Stimulated activated naive CD8-positive, alpha-beta T cell treated with anti-CD3 and anti-CD28 coated beads, Interleukin-15, amount 100 ng/mL, for 72 hours (primary cell): ENCODE measurements around the gene OR6S1.
"Not testable (repeated sequence)": the region's sequence is repeated elsewhere in the genome, so short reads cannot be mapped to it uniquely, and the experiment has no call there.

Source experiments
- ATAC-seq: fragments of 150-1000 bp; cut with Tn5 transposase; 2 replicates; pipeline ENCODE4 v1.10.0; 2021; ENCODE audit warnings: mild to moderate bottlenecking, moderate library complexity
- DNase-seq, 2 donors: peaks; one replicate each; pipeline ENCODE4 v3.0.0; 2021 to 2022
- H3K27ac Mint-ChIP-seq, 2 donors: one replicate each; pipeline ENCODE4 v1.8.0; 2022; ENCODE audit warnings: mild to moderate bottlenecking in 2 of 2, mixed read lengths in 2 of 2, moderate library complexity in 2 of 2
- H3K27me3 Mint-ChIP-seq: one replicate; pipeline ENCODE4 v1.8.0; 2022; ENCODE audit warnings: mixed read lengths
- H3K4me1 Mint-ChIP-seq: one replicate; pipeline ENCODE4 v1.8.0; 2022; ENCODE audit warnings: mild to moderate bottlenecking, mixed read lengths
- H3K4me3 Mint-ChIP-seq, 2 donors: one replicate each; pipeline ENCODE4 v1.8.0; 2022; ENCODE audit warnings: mild to moderate bottlenecking in 2 of 2, mixed read lengths in 2 of 2, moderate library complexity in 1 of 2
- H3K9me3 Mint-ChIP-seq, 2 donors: one replicate each; pipeline ENCODE4 v1.8.0; 2022; ENCODE audit warnings: mixed read lengths in 2 of 2

OR6S1 gene

GRCh38 chr14:20610002-20610765 lies 31.3 kb downstream of the OR6S1 start:
- no peak overlapping the region for H3K4me3 Mint-ChIP-seq
- peak; percentile 24 for ATAC-seq
- DNase-seq, result peak; percentile 72 to 81
- peaks cover 14% of the 10 kb centered on the region for H3K4me1 Mint-ChIP-seq
- no peak overlapping the region for H3K27ac Mint-ChIP-seq
- no peaks in the 10 kb centered on the region for H3K27me3 Mint-ChIP-seq
- H3K9me3 Mint-ChIP-seq, result no peaks in the 10 kb centered on the region

DNA sequence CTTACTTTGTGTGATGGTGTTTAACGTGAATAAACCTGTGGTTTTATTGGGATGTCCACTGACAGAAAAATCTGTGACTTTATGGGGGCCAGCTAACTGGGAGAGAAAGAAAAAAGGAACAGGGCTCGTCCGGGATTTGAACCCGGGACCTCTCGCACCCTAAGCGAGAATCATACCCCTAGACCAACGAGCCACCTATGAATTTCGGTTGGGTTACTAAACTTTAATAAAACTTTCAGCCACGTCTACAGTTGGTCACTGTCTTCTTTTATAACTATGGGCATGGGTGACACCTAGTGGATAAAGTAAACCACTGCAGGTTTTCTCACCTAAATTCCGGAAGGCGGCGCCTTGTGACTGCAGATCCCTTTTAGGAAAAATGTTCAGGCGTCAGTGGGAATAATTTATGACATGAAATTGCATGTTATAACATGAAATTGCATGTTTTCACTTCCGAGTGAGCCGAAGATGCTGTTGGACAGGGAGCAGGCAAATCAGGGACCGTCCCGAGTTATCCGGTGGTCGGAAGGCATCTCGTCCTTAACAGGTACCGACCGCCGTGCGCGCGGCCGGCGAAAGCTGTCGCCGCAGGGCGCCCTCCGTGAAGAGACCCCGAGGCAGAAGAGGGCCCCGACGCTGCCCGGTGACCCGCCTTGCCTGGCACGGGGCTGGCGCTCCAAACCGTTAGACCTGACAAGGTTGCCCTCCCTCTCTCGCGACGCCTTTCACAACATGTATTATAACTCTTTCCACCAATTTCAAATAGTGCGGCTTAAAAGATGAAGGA lies 32.1 kb downstream of the OR6S1 start:
- Mint-ChIP-seq H3K27ac (no peak overlapping the region), H3K4me3 (no peak overlapping the region), H3K9me3 (no peaks in the 10 kb centered on the region), H3K27me3 (no peaks in the 10 kb centered on the region), H3K4me1 (peaks cover 7% of the 10 kb centered on the region)
- ATAC-seq, result peak; percentile 36
- peak; percentile 79 to 80 for DNase-seq

DNA sequence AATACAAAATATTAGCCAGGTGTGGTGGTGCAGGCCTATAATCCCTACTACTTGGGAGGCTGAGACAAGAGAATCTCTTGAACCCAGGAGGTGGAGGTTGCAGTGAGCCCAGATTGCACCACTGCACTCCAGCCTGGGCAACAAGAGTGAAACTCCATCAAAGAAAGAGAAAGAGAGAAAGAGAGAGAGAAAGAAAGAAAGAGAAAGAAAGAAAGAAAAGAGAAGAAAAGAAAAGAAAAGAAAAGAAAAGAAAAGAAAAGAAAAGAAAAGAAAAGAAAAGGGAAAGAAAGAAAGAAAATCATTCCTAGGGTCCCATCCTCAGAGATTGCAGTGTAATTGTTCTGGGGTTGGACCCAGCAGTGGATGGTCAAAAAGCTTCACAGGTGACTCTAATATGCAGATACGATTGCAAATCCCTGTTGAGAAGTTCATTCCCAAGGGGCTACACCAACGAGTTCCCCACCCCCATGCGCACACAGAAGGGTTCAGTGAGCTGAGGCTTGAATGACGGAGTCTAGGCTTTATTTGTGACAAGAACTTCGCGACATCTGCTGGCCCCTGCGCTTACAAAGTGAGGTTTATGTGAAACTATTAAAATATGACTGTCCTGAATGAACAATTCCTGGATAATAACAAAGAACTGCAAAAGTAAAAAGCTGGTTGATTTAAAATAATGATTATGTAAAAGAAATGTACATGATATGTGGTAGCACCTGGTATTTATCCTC lies 32.9 kb downstream of the OR6S1 start:
- Mint-ChIP-seq H3K4me3 (peak overlapping the region in 1 of 2 donors; percentile 6), H3K27ac (peak overlapping the region in 1 of 2 donors; percentile 79), H3K9me3 (no peaks in the 10 kb centered on the region), H3K27me3 (no peaks in the 10 kb centered on the region), H3K4me1 (peaks cover 6% of the 10 kb centered on the region)
- DNase-seq, result no peak
- no peak for ATAC-seq

DNA sequence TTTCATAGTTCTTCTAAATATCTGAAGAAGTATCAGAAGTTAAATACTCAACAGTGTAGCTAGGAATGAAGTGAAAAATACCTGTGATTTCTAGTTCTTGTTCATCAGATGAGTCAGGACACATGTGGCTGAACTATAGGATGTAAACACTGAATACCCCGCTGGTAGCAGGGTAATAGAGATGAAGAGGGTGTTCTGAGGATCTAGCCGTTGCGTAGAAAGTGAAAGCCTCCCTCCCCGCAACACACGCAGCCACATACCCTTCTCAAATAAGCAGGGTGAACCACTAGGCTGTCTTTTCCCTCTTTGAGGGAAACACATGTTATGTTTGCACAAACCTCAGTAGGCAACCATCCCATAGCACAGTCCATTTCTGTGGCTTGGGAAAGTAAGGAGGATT lies 33.9 kb downstream of the OR6S1 start:
- no peak overlapping the region for H3K27ac Mint-ChIP-seq
- no peaks in the 10 kb centered on the region for H3K27me3 Mint-ChIP-seq
- ATAC-seq, result peak; percentile 10
- no peaks in the 10 kb centered on the region for H3K9me3 Mint-ChIP-seq
- H3K4me3 Mint-ChIP-seq, result no peak overlapping the region
- peaks cover 6% of the 10 kb centered on the region for H3K4me1 Mint-ChIP-seq
- DNase-seq, result no peak

DNA sequence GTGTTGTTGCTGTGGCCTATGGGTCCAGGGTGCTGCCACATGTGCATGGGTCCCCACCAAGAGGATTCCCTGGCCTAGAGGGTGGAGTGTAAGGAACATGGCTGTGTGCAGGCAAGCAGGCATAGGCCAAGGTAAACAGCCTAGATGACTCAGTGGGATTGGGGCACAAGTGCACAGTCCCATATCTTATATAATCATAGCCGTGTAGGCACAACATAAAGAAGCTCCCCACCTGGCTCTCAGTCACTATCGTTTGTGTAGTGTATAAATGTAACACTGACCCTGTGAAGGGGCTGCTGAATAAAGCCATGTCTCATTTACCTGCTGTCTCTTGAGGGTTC lies 34.6 kb downstream of the OR6S1 start:
- no peak for DNase-seq
- ATAC-seq, result no peak
- no peak overlapping the region for H3K4me3 Mint-ChIP-seq
- no peak overlapping the region for H3K27ac Mint-ChIP-seq
- no peaks in the 10 kb centered on the region for H3K27me3 Mint-ChIP-seq
- H3K4me1 Mint-ChIP-seq, result peaks cover 6% of the 10 kb centered on the region
- H3K9me3 Mint-ChIP-seq, result no peaks in the 10 kb centered on the region

DNA sequence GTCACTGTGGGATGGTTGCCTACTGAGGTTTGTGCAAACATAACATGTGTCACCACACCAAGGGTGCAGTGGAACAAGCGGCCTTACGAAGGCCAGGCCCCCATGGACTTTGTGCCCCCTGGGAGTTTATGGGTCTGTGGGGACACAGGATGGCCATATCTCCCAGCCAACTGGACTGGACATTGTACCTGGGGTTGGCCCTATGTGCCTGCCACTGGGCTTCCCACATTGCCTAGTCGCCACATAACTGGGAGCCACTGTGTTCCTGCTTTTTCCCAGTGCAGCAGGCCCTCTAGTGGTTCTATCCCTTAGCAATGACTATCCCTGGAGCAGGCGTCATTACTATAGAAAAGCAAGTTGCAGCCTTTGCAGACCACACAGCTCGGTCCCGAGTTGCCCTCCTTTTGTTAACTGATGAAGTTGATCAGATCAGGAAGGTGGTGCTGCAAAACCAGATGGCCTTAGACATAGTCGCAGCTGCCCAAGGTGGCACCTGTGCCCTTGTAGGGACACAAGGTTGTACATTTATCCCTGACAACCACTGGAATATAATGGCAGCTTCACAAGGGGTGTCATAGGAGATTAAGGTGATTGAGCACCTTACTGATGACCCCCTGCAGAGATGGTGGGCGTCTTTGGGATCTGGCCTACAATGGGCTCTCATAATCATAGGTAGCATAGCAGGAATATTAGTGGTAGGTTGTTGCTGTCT lies 35.1 kb downstream of the OR6S1 start:
- Mint-ChIP-seq H3K27me3 (no peaks in the 10 kb centered on the region), H3K4me1 (peaks cover 6% of the 10 kb centered on the region), H3K4me3 (no peak overlapping the region), H3K27ac (no peak overlapping the region), H3K9me3 (no peaks in the 10 kb centered on the region)
- ATAC-seq (no peak), DNase-seq (no peak)

DNA sequence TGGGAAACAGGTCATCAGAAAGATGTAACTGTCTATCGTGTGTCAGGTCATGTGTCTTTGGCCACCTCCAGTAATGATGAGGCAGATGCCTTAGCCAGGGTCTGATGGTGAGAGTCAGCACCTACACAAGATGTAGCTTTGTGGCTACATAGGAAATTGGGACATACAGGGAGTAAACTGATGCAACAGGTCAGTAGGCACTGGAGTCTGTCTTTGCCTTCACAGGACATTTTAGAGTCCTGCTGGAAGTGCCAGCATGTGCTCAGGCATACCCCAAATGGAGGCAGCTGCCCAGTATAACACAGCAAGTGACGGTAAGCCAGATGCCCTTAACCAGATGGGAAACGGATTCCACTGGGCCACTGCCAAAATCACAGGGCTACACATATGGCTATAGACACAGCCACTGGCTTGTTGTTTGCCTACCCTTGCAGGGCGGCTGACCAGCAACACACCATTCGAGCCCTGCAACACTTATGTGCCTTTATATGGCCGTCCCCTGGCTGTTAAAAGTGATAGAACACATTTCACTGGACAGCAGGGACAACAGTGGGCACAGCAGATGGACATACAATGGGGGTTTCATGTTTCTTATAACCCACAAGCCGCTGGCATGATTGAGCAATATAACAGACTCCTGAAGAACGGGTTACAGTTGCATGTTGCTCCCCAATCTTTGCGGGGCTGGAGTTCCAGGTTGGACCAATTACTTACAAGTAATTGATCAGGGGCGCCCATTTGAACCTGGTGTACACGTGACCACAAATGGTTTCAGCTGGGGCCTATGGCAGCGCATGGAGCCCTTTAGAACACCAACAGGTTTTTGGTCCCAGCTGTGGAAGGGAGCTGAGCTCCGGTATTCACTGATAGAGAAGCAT lies 37.4 kb downstream of the OR6S1 start:
- H3K9me3 Mint-ChIP-seq, result no peaks in the 10 kb centered on the region
- peaks cover 6% of the 10 kb centered on the region for H3K4me1 Mint-ChIP-seq
- DNase-seq (no peak), ATAC-seq (no peak)
- H3K27ac Mint-ChIP-seq, result no peak overlapping the region
- no peak overlapping the region for H3K4me3 Mint-ChIP-seq
- no peaks in the 10 kb centered on the region for H3K27me3 Mint-ChIP-seq

- Mint-ChIP-seq H3K9me3 (no peaks in the 10 kb centered on the region), H3K4me1 (no peaks in the 10 kb centered on the region), H3K4me3 (no peak overlapping the region), H3K27ac (no peak overlapping the region), H3K27me3 (no peaks in the 10 kb centered on the region)
- ATAC-seq (no peak), DNase-seq (no peak)
These were observed 38.9 kb downstream of the OR6S1 start for GRCh38 chr14:20602583-20602982.

- Mint-ChIP-seq H3K27me3 (no peaks in the 10 kb centered on the region), H3K4me3 (no peak overlapping the region), H3K27ac (no peak overlapping the region), H3K4me1 (no peaks in the 10 kb centered on the region), H3K9me3 (no peaks in the 10 kb centered on the region)
- ATAC-seq (no peak), DNase-seq (no peak)
These were observed 40.0 kb downstream of the OR6S1 start for GRCh38 chr14:20601522-20601921.

- Mint-ChIP-seq H3K9me3 (no peaks in the 10 kb centered on the region), H3K27me3 (no peaks in the 10 kb centered on the region), H3K4me3 (no peak overlapping the region), H3K4me1 (no peaks in the 10 kb centered on the region), H3K27ac (no peak overlapping the region)
- no peak for DNase-seq
- no peak for ATAC-seq
These were observed 44.4 kb downstream of the OR6S1 start for GRCh38 chr14:20597108-20597507.

DNA sequence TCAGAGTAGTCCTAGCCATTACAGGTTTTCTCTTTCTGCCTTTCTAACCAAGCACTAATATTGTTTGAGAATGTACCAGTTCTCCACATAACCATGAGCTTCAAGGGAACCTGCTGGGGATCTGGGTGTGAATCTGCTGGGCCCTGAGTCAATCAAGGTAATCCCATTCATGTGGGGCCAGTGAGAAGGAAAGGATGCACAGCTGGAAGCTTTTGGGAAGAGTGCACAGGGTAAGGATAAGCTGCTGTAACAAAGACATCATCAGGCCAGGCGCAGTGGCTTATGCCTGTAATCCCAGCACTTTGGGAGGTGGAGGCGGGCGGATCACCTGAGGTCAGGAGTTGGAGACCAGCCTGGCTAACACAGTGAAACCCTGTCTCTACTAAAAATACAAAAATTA lies 45.8 kb downstream of the OR6S1 start:
- DNase-seq, H3K27ac Mint-ChIP-seq, ATAC-seq, H3K27me3 Mint-ChIP-seq, H3K9me3 Mint-ChIP-seq, H3K4me1 Mint-ChIP-seq, H3K4me3 Mint-ChIP-seq: not testable (repeated sequence)

GRCh38 chr14:20592574-20592973 lies 48.9 kb downstream of the OR6S1 start:
- Mint-ChIP-seq H3K9me3 (no peaks in the 10 kb centered on the region), H3K4me3 (peak overlapping the region in 1 of 2 donors; percentile 6), H3K27ac (no peak overlapping the region), H3K27me3 (no peaks in the 10 kb centered on the region), H3K4me1 (no peaks in the 10 kb centered on the region)
- no peak for DNase-seq
- ATAC-seq, result no peak

GRCh38 chr14:20591235-20591634 lies 50.3 kb downstream of the OR6S1 start, which contains the start of gene RNASE12:
Gene RNASE12 (minus strand): TSS chr14:20591376. CDS start chr14:20590723, 653 bp downstream.
- Mint-ChIP-seq H3K9me3 (no peaks in the 10 kb centered on the region), H3K4me1 (no peaks in the 10 kb centered on the region), H3K27ac (no peak within 1 kb of the TSS), H3K4me3 (no peak within 1 kb of the TSS), H3K27me3 (no peaks in the 10 kb centered on the region)
- no peak for ATAC-seq
- DNase-seq, result no peak
